Measurements from ENCODE around the gene KCNF1.

Gene KCNF1

GRCh38 chr2:10901160-10901939 is 10.4 kb upstream of the KCNF1 start:
- no peak for DNase-seq (ENCODE audit: low read depth)

- no peak for DNase-seq (ENCODE audit: low read depth)
Observed at GRCh38 chr2:10903861-10904210, 7.9 kb upstream of the KCNF1 start.

GRCh38 chr2:10904455-10904854 is 7.3 kb upstream of the KCNF1 start:
- no peak for DNase-seq (ENCODE audit: low read depth)

DNA sequence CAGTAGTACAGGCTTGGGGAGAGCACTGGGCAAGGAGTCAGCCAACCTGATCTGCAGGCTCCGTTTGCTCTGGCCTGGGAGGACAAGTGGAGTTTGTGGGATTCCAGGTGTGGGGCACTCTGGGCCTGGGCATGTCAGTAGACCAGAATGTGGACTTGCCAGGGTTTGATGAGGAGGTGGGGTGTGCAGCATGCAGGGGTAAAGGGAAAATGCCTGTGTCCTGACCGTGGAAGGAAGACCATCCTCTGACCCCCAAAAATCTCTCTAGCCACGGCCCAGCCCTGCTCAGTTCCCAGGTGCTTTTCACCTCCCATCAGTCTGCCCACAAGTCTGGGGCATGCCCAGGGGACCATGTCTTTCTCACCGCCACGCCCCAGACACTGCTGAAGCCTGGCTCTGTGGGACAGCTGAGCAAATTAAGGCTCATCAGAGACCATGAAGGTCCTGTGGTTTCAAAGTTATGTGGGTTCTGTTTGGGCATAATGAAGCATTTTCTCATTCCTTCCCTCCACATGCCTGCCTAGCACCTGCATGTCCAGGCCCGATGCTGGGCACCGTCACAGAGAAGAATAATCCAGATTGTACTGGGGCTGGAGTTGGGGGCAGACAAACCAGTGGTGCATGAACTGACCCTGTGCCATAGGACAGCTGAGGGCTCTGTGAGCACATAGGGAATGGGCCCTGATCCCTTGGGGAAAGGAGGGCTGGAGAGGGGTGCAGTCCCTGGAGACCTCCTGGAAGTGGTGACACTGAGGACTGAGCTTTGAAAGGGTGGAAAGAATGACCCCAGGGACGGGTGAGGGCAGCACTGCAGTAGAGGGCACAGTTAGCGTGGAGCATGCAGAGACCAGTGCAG is 6.5 kb upstream of the KCNF1 start:
- no peak for DNase-seq (ENCODE audit: low read depth)

- DNase-seq (ENCODE audit: low read depth): no peak
Observed at GRCh38 chr2:10905862-10906143, 5.9 kb upstream of the KCNF1 start.

- DNase-seq (ENCODE audit: low read depth): no peak
Observed at GRCh38 chr2:10906926-10907625, 4.7 kb upstream of the KCNF1 start.

GRCh38 chr2:10908195-10908594 is 3.5 kb upstream of the KCNF1 start:
- no peak for DNase-seq (ENCODE audit: low read depth)

GRCh38 chr2:10909050-10909995 is 2.4 kb upstream of the KCNF1 start:
- DNase-seq (ENCODE audit: low read depth): no peak

DNA sequence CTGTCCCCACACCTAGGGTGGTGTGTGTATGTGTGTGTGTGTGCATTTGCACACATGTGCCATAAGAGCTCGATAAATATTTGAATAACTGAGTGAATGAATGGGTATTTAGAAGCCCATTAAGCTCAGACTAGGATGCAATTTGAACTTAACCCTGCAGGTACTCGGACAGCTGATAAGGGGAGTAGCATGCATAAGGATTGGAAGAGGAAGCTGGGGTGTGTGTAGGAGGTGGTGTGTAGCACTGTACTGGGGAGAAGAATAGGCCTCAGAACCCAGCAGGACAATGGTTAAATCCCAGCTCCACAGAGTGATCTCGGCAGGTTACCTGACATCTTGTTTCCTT is 1.8 kb upstream of the KCNF1 start:
- DNase-seq (ENCODE audit: low read depth): no peak

- DNase-seq (ENCODE audit: low read depth): no peak
Observed at GRCh38 chr2:10910625-10911024, 1.1 kb upstream of the KCNF1 start.

- no peak for DNase-seq (ENCODE audit: low read depth)
Observed at GRCh38 chr2:10912076-10912731, 470 bp downstream of the KCNF1 start.

- DNase-seq (ENCODE audit: low read depth): no peak
Observed at GRCh38 chr2:10912796-10913455, 1.2 kb downstream of the KCNF1 start.

- no peak for DNase-seq (ENCODE audit: low read depth)
Observed at GRCh38 chr2:10913501-10914271, 2.0 kb downstream of the KCNF1 start.

DNA sequence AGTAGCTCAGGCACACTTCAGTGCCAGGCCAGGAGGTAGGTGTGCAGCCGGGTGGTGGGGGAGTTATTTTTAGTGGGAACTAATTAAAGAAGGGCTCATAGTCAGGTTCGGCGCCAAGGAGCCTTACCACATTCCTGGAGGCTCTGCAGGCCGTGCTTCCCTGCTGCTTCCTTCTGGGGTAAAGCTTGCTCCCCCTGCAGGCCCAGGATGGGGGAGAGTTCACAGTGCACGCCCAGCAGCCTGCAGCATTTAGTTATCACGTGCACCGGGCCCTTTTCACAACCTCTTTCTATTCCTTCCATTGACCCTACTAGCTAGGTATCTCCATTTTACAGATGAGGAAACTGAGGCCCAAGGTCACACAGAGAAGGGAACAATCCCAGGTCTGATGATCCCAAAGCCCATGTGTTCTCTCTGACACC is 2.5 kb downstream of the KCNF1 start:
- no peak for DNase-seq (ENCODE audit: low read depth)

DNA sequence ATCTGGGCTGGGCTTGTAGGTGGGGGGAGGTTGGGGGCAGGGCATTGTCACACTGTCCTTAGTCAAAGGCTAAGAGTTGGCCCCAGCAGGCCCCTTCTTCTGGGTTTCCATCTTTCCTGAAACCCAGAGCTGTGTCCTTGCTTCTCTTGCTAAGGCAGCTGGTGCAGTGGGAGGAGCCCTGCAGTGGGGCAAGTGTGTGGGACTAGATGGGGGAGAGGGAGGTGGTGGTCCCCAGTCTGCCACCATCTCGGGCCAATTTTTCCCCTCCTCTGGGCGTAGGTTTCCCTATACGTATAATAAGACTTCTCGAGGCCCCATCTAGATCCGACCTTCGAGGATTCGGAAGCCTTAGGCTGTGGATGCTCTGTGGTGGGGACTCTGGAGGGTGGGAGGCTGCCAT is 3.5 kb downstream of the KCNF1 start:
- DNase-seq (ENCODE audit: low read depth): no peak

DNA sequence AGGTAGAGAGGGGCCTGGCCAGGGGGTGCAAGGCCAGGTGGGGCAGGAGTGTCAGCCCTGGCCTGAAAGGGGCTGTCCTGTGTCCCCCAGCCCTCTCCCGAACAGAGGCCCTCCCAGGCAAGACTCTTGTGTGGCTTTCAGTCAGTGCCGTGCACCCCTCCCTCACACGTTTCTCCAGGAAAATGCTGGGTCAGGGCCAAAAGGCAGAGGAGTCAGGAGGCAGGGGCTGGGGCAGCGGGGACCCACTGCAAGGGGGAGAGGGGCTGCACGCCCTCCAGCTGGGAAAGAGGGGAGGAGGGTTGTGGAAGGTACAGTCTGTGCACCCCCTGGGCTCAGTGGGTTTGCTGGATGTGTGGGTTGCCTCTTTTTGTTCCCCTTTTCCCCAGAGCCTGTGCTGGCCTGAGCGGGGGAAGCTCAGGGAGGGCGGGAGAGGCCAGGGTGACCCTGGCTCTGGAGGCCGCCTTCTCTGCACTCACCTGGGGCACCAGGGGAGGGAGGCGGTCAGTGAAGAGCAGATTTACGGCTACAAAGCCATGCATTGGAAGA is 4.1 kb downstream of the KCNF1 start:
- no peak for DNase-seq (ENCODE audit: low read depth)

- no peak for DNase-seq (ENCODE audit: low read depth)
Observed at GRCh38 chr2:10916953-10917352, 5.2 kb downstream of the KCNF1 start.

DNA sequence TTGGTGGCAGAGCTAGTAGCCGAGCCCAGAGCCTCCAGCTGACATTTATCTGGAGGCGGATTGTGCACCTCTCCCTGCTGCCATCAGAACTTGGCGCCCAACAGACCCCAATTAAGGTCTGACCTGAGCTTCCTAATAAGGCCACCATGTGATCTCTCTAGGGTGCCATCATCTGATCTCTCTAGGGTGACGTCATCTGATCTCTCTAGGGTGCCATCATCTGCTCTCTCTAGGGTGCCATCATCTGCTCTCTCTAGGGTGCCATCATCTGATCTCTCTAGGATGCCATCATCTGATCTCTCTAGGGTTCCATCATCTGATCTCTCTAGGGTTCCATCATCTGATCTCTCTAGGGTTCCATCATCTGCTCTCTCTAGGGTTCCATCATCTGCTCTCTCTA is 6.2 kb downstream of the KCNF1 start:
- no peak for DNase-seq (ENCODE audit: low read depth)

- no peak for DNase-seq (ENCODE audit: low read depth)
Observed at GRCh38 chr2:10918661-10919409, 7.1 kb downstream of the KCNF1 start.
